Kidney glomerular epithelial cell (primary cell): ENCODE results near the gene FAM3B.

ENCODE experiments used
- DNase-seq: peaks from one replicate; lab custom pipeline; 2025; lab: John Stamatoyannopoulos, UW

The FAM3B gene

DNA sequence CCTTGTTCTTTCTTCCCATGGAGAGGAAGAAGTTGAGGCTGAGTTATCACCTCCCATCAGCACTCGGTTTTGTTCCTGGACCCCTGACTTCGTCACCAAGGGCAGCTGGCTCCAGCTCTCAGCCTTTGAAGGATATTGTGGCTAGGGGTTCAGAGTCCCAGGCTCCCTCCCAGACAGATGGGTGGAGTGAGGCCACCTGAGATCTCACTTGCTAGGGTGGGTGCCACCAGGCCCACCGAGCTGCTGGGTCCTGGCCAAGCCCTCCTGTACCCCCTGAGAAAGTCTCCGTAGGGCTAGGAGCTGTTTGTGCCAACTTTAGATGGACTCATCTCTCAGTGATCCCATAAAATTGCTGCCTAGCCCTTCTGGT, 52.1 kb downstream of the FAM3B start:
- no peak for DNase-seq

DNA sequence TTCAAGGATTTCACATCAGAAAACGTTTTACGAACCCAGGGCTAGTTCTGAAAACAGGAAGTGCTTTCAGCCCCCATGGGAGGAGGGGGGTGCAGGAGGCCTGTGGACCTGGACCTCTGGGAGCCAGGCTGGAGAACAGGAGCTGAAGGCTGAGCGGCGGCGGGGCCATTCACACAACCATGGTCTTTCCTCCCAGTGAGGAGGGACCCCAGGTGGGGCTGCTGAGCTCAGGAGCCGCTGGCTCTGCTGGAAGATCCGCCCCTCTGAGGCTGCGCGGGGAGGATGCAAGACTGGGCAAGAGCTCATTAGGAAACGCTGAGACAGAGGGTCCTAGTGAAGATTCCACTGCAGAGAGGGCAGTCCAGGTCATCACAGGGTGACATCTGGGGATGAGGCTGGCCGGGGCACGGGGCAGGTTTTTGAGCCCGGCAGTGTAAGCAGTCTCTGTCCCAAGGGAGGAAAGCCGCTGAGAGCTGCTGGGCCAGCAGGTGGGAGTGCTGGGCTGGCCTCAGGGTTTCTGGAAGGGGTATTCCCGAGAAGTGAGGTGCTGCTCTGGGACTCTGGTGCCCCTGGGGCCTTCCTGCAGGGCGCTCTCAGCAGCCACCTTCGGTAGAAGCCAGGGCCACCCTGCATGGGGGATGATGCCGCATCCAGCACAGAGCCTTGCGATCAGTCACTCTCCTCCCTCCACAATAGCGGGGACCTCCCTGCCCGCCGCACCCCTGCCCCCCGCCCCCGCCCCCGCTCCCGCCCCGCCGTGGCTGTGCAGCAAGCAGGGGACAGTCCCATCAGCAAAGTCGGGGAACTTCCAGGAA, 52.7 kb downstream of the FAM3B start:
- no peak for DNase-seq

DNA sequence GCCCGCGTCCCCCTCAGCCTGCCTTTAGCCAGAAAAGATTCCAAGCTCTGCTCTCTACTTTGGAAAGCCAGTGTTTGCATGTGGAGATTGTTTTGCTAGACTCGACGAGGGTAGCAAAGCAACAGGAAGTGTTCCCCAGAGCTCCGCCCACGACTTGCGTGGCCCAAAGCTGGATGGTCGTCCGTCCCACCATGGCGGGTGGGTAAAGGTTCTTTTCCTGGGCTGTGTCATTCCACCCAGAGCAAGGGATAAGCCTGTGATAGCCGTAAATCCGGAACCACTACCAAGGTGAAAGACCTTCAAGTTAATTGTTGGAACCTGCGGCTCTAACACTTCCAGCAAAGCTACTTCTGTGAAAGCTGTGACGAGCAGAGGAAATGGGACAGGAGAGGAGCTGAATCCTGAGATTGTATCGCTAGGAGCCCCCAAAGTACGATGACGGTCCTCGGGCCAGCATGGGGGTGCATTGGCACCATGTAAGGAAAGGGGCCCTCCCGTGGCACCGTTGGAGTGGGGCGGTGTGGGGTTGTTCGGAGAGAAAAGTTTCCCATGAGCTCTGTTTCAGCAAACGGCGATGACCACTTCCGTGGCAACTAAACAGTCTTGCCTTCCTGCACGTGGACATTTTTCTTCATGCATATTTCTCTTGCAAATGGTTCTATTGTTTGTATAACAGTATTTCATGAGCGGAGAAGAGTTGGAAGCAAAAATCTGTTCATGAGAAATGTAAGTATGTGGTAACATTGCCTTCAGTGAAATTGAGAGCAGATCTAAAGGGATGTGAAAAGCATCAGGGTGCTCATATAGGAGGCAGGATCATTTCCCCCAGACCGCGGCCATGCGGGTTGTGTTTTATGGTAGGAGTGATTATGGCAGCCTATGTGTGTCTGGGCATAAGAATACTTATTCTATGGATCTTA, 53.6 kb downstream of the FAM3B start:
- DNase-seq: no peak

DNA sequence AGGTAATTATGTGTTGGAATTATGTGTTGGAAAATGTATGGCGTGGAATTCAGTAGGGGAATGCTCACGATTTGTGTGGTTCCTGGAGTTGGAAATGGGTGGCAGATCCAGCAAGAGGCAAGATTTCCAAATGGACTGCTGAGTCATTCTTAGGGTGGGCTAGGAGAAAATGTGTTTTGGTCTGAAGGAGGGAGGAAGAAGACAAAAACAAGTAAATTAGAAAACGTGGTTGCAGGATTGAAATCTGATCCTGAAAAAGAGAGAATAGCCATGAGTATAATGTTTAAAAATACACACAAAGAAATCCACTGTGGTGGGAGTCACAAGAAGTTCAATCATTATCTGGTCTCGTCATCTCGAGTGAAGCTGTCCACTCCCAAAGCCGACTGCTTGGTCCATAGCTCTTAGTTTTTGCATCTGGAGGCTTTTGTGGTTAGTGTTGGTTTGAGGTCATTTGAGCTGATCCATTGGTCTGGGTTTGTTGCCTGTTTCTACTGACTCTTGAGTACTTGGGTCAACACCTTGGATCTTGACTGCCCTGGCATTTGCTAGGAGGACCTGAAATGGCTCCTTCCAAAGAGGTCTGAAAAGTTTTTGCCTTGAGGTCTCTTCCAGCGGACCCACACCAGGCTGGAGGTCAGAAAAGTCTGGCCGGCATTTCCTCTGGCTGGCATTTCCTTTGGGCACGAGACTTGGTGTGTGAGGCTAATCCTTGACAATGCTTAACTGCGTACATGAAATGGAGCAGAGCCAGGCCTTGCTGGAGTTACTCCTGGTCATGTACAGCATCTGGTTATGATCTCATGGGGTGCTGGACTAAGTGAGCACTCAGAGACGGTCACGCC, 54.5 kb downstream of the FAM3B start:
- no peak for DNase-seq

DNA sequence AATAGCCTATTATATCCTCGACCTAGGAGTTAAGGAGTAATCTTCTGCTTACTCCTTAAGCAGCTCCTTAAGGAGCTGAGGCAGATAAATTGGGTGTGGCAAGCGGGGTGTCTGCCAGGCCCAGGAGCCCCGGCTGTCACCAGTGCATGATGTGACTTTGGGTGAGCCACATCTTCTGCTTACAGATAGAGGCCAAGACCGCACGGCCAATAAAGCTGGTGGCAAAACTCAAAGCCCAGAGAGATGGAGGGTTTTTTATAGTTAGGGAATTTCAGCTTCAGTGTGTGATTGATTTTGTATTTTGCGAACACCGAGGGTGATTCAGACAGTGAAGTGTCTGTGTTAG, 55.1 kb downstream of the FAM3B start:
- no peak for DNase-seq

DNA sequence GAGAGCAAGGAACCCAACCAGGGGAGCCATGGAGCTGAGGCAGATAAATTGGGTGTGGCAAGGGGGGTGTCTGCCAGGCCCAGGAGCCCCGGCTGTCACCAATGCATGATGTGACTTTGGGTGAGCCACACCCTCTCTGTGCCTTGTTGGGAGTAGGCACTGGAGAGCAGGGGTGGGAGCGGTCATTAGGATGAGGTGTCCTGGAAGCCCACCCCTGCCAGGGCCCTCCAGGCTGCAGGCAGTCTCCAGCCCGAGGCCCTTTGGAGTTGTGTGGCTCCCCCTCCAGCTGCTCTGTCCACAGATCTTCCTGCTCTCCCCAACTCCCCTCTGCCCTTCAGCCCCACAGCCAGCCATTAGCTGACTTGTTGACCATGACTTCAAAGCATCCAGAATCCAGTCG, 56.7 kb downstream of the FAM3B start:
- DNase-seq: no peak

DNA sequence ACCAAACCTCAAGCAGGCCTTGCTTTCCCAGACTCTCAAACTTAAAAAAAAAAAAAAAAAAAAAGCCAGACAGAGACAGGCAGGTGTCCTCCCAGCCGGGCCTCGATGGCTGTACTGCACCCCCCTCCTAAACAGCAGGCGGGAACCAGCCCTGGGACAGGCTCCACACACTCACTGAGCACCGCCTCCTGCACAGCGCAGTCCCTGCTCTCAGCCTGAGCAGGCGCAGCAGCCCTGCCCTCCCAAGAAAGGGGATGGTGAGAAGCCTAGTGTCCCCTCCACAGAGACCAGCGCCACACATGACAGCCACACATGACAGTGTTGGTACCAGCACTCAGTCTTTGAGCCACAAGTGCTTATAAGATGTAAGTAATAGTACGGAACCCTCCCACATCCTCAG, 57.2 kb downstream of the FAM3B start:
- no peak for DNase-seq

DNA sequence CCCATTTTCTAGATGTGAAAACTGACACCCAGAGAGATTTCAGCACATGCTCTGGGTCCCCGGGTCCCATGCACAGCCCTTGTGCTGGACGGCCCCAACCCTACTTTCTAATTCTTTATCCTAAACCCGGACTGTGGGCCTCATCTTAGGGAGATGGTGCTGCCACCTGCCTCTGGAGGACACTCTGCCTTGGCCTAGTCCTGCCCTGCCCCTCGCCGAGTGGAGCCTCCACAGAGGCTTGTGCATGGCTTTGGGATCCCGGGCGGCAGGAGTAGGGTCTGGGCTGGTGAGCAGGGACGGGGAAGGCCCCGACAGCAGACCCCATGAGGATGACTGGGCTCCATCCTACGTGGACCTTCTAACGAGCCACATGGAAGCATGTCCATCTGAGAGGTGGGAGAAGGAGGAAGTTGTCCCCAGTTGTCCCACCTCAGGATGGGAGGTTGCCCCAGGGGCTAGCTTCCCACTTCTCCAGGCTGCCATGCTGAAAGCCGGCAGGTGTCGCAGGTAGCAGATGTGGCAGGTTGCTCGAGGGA, 57.6 kb downstream of the FAM3B start:
- DNase-seq: no peak

DNA sequence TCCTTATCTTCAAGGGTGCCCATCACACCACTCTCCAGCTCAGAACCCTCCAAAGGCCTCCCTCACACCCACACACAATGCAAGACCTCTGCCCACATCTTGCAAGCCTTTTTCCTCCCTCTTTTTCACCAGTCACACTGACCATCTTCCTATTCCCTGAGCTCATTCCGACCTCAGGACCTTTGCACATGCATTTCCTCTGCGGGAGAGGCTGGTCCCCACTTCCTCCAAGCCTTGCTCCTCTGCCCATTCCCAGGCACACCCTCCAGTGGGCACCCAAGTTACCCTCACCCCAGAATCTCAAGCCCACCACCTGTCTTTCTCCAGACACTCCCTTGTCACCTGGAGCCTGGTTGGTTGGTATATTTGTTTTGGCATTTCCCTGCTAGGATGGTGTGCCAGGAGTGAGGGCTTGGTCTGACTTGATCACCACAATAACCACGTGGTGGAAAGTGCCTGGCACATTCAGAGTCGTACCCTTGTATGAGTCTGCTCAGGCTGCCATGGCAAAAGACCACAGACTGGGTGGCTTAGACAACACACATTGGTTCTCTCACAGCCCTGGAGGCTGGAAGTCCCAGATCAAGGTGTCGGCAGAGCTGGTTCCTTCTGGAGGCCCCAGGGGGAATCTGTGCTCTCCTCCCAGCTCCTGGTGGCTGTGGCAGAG, 58.4 kb downstream of the FAM3B start:
- DNase-seq: no peak

DNA sequence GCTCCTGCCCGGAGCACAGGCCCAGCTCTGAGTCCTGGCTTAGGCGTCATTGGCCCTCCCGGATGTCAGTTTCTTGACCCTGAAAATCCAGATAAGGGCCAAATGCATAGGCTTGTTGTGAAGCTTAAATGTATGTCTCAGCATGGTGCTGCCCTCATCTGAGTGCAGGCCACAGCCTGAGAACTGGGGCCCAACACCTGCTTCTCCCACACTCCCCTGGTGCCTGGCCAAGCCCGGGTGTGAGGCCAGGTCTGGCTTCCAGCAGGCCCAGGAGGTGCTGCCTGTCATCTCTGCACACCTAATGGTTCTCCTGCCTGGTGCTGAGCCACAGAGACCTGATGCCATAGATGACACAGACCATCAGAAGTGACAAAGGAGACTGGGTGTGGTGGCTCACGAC, 59.3 kb downstream of the FAM3B start:
- no peak for DNase-seq

DNA sequence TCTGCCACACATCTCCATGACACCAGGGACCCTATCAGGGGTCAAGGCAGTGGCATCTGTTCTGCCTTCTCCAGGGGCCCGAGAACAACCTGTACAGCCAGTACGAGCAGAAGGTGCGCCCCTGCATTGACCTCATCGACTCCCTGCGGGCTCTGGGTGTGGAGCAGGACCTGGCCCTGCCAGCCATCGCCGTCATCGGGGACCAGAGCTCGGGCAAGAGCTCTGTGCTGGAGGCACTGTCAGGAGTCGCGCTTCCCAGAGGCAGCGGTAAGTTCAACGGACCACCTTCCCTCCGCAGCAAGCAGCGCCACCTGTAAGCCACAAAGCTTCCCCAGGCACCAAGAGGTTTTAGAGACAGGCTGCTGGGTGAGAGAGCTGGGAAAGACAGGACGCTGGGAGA, 61.1 kb downstream of the FAM3B start:
- no peak for DNase-seq

DNA sequence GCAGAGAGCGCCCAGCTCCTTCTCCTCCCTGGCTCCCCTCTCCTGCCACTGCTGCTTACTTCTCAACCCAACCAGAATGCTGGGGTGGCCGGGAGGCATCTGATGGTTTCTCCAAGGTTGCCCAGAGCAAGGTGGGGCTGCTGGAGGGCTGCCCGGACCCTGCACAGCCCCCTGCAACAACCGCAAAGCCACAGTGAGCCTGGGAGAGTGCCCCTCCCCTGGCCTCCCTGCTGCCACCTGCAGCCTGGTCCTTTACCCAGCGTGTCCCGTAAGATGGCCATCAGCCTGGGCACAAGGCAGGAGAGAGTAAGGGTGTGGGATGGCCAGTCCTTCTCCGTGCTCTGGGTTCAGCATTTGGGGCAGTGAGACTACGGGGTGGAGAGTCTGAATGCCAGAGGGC, 62.2 kb downstream of the FAM3B start:
- no peak for DNase-seq

DNA sequence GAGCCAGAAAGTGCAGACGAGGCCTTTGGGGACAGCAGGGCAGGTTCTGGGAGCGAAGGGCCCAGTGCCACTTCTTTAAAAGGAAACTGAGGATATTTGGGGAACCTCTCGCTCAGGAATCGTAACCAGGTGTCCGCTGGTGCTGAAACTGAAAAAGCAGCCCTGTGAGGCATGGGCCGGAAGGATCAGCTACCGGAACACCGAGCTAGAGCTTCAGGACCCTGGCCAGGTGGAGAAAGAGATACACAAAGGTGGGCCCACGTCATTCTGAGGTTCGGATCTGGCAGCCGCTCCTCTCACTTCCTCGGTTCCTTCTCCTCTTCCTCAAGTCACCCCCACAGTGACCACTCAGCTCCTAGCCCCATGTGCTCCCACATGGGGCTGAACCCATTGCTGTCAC, 63.3 kb downstream of the FAM3B start:
- DNase-seq: no peak

DNA sequence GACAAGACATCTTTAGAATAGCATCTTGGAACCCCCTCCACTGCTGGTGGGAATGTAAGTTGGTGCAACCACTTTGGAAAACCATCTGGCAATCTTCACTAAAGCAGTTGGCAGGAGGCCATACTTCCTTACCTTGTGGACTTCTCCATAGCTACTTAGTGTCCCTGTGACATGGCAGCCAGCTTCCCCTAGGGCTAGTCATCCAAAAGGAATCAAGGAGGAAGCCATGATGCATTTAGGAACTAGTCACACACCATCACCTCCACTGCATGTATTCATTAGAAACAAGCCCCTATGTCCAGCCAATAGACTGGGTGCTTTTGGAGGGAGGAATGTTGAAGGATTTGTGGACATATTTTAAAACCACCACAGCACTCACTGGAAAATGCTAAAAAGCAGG, 65.1 kb downstream of the FAM3B start:
- DNase-seq: no peak

DNA sequence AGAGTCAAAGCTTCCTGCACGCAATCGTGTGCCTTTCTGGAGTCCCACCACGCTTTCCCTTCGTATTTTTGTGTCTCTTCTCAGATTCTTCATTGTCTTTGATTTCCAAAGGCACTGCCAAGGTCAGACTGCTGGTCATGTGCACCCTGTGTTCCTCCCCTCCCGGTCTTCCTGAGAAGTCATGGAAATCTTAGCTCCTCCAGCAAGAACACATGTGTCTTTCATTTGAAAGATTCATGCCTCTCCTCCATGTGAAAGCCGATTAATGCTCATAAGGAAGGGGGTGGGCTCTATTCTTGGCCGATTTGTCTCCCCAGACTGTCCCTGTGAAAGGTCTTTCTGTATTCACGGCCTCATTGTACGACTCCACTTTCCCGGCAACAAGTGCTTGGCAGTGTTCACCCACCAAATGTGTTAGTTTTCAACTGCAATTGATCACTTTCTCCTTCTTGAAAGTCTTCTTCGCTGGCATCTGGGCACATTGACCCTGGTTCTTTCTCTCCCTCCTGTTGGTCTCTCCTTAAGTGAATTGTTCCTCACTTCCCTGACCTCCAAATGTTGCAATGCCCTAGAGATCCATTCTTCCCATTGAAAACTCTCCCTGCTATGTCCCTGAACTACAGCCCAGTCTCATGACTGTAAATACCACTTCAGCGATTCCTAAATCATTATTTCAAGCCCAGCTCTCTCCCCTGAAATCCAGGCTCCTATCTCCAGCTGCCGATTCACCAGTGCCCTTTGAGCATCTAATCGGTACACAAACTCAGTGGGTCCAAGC, 70.6 kb downstream of the FAM3B start:
- DNase-seq: no peak

DNA sequence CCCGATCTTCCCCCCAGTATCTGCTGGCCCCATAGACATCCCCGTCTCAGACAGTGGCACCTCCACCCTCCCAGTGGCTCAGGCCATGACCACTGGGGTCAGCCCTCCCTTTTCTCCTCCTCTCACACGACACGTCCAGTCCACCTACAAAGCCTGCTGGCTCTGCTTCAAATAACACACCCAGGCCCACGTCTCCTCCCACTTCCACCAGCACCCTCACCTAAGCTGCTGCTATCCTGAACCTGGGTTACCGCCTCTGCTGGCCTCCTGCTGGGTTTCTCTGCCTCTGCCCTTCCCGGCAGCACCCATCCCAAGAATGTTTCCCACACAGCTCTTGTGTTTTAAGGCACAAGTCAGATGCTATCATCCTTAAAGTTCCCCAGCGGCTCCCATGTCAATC, 71.2 kb downstream of the FAM3B start:
- DNase-seq: no peak

DNA sequence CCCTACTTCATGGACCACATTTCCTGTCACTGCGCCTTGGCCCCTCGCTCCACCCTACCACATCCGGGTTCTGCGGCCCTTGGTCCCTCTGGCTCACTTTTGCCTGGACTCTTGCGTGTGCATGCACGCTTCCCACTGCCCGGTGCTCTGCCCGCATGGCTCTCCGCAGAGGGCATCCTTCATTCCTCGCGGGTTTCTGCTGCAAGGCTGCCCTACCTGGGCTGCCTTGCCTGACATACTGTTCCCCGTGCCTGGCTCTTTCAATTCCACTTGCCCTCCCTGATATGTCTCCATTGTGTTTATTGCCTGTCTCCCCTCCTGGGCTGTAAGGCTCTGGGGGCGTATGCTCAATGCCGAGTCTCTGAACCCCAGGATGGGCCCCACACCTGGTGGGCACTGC, 71.7 kb downstream of the FAM3B start:
- DNase-seq: no peak

DNA sequence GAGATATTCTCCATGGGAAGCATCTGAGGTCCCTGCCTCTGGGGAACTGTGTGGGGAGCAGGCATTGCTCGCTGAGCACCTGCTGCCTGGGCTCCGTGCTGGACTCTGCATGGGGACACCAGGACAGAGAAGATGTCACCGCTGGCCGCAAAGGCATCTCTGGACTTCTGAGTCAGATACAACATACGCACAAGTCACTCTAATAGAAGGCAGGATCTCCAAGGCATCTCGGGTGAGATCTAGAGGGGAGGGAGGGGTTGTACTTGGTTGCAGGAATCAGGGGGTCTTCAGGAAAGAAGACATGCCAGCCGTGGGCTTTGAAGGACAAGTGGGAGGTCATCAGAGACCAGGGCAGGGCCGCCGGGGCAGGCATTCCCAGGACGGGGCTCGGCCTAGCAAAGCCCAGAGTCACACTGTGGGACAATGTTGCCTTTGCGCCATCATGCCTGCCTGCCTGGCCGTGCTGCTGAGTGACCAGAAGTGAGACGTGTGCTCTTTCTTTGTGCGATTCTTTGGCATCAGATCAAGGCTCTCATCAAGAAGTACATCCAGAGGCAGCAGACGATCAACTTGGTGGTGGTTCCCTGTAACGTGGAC, 73.5 kb downstream of the FAM3B start:
- DNase-seq: no peak

DNA sequence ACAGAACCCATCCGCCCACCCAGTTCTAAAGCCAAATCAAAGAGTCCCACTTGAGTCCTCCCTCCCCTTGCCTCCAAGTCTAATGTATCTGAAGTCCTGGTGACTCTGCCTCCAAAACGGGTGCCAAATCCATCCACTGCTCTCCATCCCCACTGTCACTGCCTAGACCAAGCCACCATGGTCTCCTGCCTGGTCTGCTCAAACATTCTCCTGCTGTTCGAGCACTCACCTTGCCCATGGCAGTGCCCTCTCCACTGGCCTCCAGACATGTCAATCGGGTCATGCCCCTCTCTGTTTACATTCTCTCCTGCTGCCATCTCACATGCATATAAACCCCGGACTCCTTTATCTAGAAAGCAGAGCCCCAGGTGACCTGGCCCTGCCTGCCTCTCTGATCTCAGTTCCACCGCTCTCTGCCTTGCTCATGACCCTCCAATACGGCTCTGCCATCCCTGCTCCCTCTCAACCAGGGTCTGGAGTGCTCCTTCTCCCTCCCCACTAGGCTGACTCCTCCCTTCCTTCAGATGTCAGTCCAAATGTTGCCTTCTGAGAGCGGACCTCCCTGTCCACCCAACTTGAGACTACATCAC, 77.4 kb downstream of the FAM3B start:
- no peak for DNase-seq

DNA sequence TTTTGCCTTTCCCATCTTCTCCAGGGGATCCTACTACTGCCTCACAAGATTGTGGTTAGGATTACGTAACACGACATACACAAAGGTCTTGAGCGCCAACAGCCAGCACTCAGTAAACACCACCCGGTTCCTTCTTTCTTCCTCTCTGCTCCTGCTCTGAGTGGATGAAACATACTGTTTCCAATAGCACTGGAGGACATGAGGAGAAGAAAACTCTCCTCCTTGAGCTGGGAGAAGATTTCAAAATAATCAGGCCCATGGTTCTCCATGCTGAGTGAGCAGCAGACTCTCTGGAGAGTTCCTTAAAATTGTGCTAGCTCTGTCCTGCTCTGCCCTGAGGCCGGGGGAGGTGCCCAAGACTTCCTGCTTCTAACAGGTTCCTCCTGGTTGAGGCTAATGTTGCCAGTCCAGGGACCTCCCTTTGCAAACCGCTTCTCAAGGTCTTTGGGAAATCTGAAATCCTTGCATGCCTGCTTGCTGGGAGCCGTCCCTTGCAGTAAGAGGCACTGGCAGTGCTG, 80.0 kb downstream of the FAM3B start:
- DNase-seq: no peak
